CD4-positive, alpha-beta T cell (primary cell): ENCODE measurements around the gene SCLY. TPM values are rescaled to one million over a fixed set of nuclear protein-coding genes. Genes with fewer than 3 reads are reported as not detected.

Source experiments
- ATAC-seq: fragments of 200-7000 bp; cut with Tn5 transposase; one replicate; pipeline ENCODE4 v1.10.0; 2022; ENCODE audit warnings: mild to moderate bottlenecking; ENCODE audit not compliant: poor library complexity
- CTCF ChIA-PET: fragments of 350-600 bp; sonication (Branson Sonifier 250); formaldehyde crosslinking; loops from one replicate; lab custom pipeline; 2021; ENCODE audit warnings: antibody characterized with exemption, inconsistent platforms; lab: Charles Lee
- POLR2A ChIA-PET: fragments of 350-600 bp; sonication (Branson Sonifier 250); formaldehyde crosslinking; loops from one replicate; lab custom pipeline; 2021; ENCODE audit warnings: antibody characterized with exemption, inconsistent platforms; lab: Charles Lee
- DNase-seq, 14 experiments: peaks; one replicate each; pipeline ENCODE4 v3.0.0-alpha.2; 2013 to 2020; ENCODE audit warnings: mixed read lengths in 2 of 14
- H3K27ac ChIP-seq, 2 donors: one replicate each; pipeline versions ENCODE4 v1.5.1 to v1.7.0; 2013; ENCODE audit warnings: low read length in 2 of 2, low read depth in 1 of 2, mild to moderate bottlenecking in 1 of 2
- H3K27me3 ChIP-seq, 2 experiments: 1 replicate in 1 of 2; 2 replicates in 1 of 2; pipeline versions ENCODE4 v1.6.1 to v1.7.0; 2013; ENCODE audit warnings: low read length in 2 of 2, control low read depth in 1 of 2, mild to moderate bottlenecking in 1 of 2, moderate library complexity in 1 of 2; ENCODE audit not compliant: insufficient read depth in 2 of 2, control insufficient read depth in 1 of 2
- H3K36me3 ChIP-seq: one replicate; pipeline ENCODE4 v1.6.1; 2013; ENCODE audit warnings: low read length, control low read depth; ENCODE audit not compliant: insufficient read depth
- H3K4me1 ChIP-seq: one replicate; pipeline ENCODE4 v1.6.1; 2013; ENCODE audit warnings: low read length, control low read depth; ENCODE audit not compliant: insufficient read depth
- H3K4me3 ChIP-seq: one replicate; pipeline ENCODE4 v1.5.1; 2013; ENCODE audit warnings: mild to moderate bottlenecking, low read length, moderate library complexity
- H3K9me3 ChIP-seq, 2 experiments: 1 replicate in 1 of 2; 2 replicates in 1 of 2; pipeline versions ENCODE4 v1.6.1 to v1.7.0; 2013; ENCODE audit warnings: low read length in 2 of 2, mild to moderate bottlenecking in 2 of 2, control low read depth in 1 of 2, moderate library complexity in 1 of 2; ENCODE audit not compliant: control insufficient read depth in 1 of 2, insufficient read depth in 1 of 2
- H3K27ac Mint-ChIP-seq: one replicate; pipeline ENCODE4 v1.8.0; 2020; ENCODE audit warnings: mixed read lengths
- H3K27me3 Mint-ChIP-seq: one replicate; pipeline ENCODE4 v1.8.0; 2021; ENCODE audit warnings: mixed read lengths
- H3K36me3 Mint-ChIP-seq: one replicate; pipeline ENCODE4 v1.8.0; 2021; ENCODE audit warnings: low read depth, mixed read lengths
- H3K4me1 Mint-ChIP-seq: one replicate; pipeline ENCODE4 v1.8.0; 2021; ENCODE audit warnings: low read depth, mixed read lengths
- H3K4me3 Mint-ChIP-seq: one replicate; pipeline ENCODE4 v1.8.0; 2020; ENCODE audit warnings: mild to moderate bottlenecking, mixed read lengths
- H3K9me3 Mint-ChIP-seq: one replicate; pipeline ENCODE4 v1.8.0; 2020; ENCODE audit warnings: mixed read lengths
- intact Hi-C, 2 experiments: fragments of 100-400 bp; cut with DNase I in 1 of 2; cut with micrococcal nuclease in 1 of 2; formaldehyde crosslinking; loops; one replicate each; pipeline versions ENCODE4 v1.15.1 to v1.9.0; 2023 to 2025; cut with DNase I, micrococcal nuclease
- total RNA-seq, 174 experiments: library from RNA in 2 of 174; stranded (reverse) in 2 of 174; gene quantifications; one replicate each; pipeline ENCODE4 v1.2.3 and lab custom pipeline; 2021 to 2026
- TF ChIP-seq, protein P1 (sequence below): fragments of 200-600 bp; IDR thresholded peaks from one replicate; pipeline ENCODE4 v1.8.0; 2022; ENCODE audit warnings: antibody characterized with exemption, mild to moderate bottlenecking

SCLY gene
- total RNA-seq, 2 experiments from 2014 or later = 8.9 to 9.6 TPM

DNA sequence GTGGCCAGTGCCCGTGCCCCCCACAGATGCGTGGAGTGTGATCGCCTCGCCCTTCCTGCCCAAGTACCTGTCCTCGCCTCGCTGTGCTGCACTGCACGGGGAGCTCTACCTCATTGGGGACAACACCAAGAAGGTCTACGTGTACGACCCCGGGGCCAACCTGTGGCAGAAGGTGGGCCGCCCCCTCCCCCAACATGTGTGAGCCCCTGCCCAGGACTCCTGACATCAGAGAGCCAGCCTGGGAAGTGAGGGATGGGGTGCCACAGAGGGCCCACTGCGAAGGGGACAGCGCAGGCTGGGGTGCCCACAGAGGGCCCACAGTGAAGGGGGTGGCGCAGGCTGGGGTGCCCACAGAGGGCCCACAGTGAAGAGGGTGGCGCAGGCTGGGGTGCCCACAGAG, 88.2 kb downstream of the SCLY start:
- ChIA-PET CTCF (no interaction called here), POLR2A (no interaction called here)
- no peaks in the 10 kb centered on the region for H3K27me3 ChIP-seq
- no peak for ATAC-seq
- intact Hi-C loops = no loop called here
- no peaks in the 10 kb centered on the region for H3K9me3 Mint-ChIP-seq
- TF ChIP-seq, protein P1, sequence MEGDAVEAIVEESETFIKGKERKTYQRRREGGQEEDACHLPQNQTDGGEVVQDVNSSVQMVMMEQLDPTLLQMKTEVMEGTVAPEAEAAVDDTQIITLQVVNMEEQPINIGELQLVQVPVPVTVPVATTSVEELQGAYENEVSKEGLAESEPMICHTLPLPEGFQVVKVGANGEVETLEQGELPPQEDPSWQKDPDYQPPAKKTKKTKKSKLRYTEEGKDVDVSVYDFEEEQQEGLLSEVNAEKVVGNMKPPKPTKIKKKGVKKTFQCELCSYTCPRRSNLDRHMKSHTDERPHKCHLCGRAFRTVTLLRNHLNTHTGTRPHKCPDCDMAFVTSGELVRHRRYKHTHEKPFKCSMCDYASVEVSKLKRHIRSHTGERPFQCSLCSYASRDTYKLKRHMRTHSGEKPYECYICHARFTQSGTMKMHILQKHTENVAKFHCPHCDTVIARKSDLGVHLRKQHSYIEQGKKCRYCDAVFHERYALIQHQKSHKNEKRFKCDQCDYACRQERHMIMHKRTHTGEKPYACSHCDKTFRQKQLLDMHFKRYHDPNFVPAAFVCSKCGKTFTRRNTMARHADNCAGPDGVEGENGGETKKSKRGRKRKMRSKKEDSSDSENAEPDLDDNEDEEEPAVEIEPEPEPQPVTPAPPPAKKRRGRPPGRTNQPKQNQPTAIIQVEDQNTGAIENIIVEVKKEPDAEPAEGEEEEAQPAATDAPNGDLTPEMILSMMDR = no peak
- no peaks in the 10 kb centered on the region for H3K4me1 ChIP-seq
- no peaks in the 10 kb centered on the region for H3K36me3 Mint-ChIP-seq
- H3K27ac ChIP-seq = no peak overlapping the region
- H3K27ac Mint-ChIP-seq = no peak overlapping the region
- no peaks in the 10 kb centered on the region for H3K27me3 Mint-ChIP-seq
- H3K36me3 ChIP-seq = no peaks in the 10 kb centered on the region
- no peak for DNase-seq
- H3K9me3 ChIP-seq = no peaks in the 10 kb centered on the region
- no peak overlapping the region for H3K4me3 Mint-ChIP-seq
- no peak overlapping the region for H3K4me3 ChIP-seq
- no peaks in the 10 kb centered on the region for H3K4me1 Mint-ChIP-seq

Other genes with a start within 250 kb of the SCLY start
- gene RAMP1, start 201.4 kb upstream of the SCLY start, total RNA-seq = not detected
- 10 to 100 TPM; 23.2 to 27.4 TPM for gene UBE2F, start 94.0 kb upstream of the SCLY start, total RNA-seq
- not detected for gene ESPNL, start 39.3 kb downstream of the SCLY start, total RNA-seq
- not detected for gene KLHL30, start 77.7 kb downstream of the SCLY start, total RNA-seq
- not detected for gene ERFE, start 98.0 kb downstream of the SCLY start, total RNA-seq
- gene ILKAP, start 142.7 kb downstream of the SCLY start, total RNA-seq = 100 to 1,000 TPM; 133 to 143 TPM
- 1 to 10 TPM; 1.5 to 1.9 TPM for gene HES6, start 179.0 kb downstream of the SCLY start, total RNA-seq
- gene PER2, start 227.6 kb downstream of the SCLY start, total RNA-seq = 10 to 100 TPM; 33.8 to 38.2 TPM